DND-41 (cell line): ENCODE measurements around the gene MINK1.
A peak's percentile ranks its signal among the peaks of the same experiment; 100 is the strongest.

Source experiments
- ATAC-seq: fragments of 200-7000 bp; cut with Tn5 transposase; 3 replicates; pipeline ENCODE4 v1.9.1; 2021; ENCODE audit warnings: low read depth; ENCODE audit not compliant: insufficient read depth
- DNase-seq: peaks from one replicate; pipeline ENCODE4 v3.0.0-alpha.2; 2020
- H2AFZ ChIP-seq: 2 replicates; pipeline ENCODE4 v1.6.0; 2012; ENCODE audit warnings: low read depth, low read length
- H3K27ac ChIP-seq: 2 replicates; pipeline ENCODE4 v1.5.1; 2012; ENCODE audit warnings: low read length, inconsistent platforms
- H3K27me3 ChIP-seq: fragments of 200-600 bp; sonication (generic); 2 replicates; pipeline ENCODE4 v1.6.0; 2012; ENCODE audit warnings: low read length, mild to moderate bottlenecking, inconsistent platforms; ENCODE audit not compliant: insufficient read depth, poor library complexity
- H3K36me3 ChIP-seq: 2 replicates; pipeline ENCODE4 v1.5.1; 2012; ENCODE audit warnings: low read length, inconsistent platforms; ENCODE audit not compliant: insufficient read depth
- H3K4me1 ChIP-seq: 2 replicates; pipeline ENCODE4 v1.5.1; 2012; ENCODE audit warnings: mild to moderate bottlenecking, low read length; ENCODE audit not compliant: insufficient read depth
- H3K4me2 ChIP-seq: 2 replicates; pipeline ENCODE4 v1.6.0; 2012; ENCODE audit warnings: mild to moderate bottlenecking, moderate library complexity, low read length, inconsistent platforms; ENCODE audit not compliant: insufficient read depth
- H3K4me3 ChIP-seq, 2 experiments: fragments of 200-600 bp in 1 of 2; shearing (Covaris generic) in 1 of 2; 2 replicates each; pipeline ENCODE4 v1.5.1; 2012 to 2016; ENCODE audit warnings: inconsistent platforms in 2 of 2, low read length in 2 of 2, mild to moderate bottlenecking in 2 of 2, low read depth in 1 of 2, moderate library complexity in 1 of 2
- H3K79me2 ChIP-seq: 2 replicates; pipeline ENCODE4 v1.6.0; 2012; ENCODE audit warnings: low read length, inconsistent platforms; ENCODE audit not compliant: insufficient read depth
- H3K9ac ChIP-seq: 2 replicates; pipeline ENCODE4 v1.6.0; 2012; ENCODE audit warnings: low read depth, mild to moderate bottlenecking, inconsistent platforms, low read length, moderate library complexity
- H3K9me3 ChIP-seq: 2 replicates; pipeline ENCODE4 v1.5.1; 2012; ENCODE audit warnings: low read length, moderate library complexity, mild to moderate bottlenecking, inconsistent platforms; ENCODE audit not compliant: insufficient read depth, severe bottlenecking
- H4K20me1 ChIP-seq: 2 replicates; pipeline ENCODE4 v1.6.0; 2012; ENCODE audit warnings: low read length; ENCODE audit not compliant: insufficient read depth
- CTCF ChIP-seq: IDR thresholded peaks from 2 replicates; pipeline ENCODE4 v1.5.1; 2012; ENCODE audit warnings: borderline replicate concordance, low read length, moderate library complexity, mild to moderate bottlenecking; ENCODE audit not compliant: poor library complexity, severe bottlenecking; ENCODE audit errors: extremely low read depth
- EZH2 ChIP-seq: IDR thresholded peaks from 3 replicates; pipeline ENCODE4 v1.6.1; 2012; ENCODE audit warnings: borderline replicate concordance, low read depth, mild to moderate bottlenecking, moderate library complexity, low read length, inconsistent platforms; ENCODE audit not compliant: severe bottlenecking

Gene MINK1

DNA sequence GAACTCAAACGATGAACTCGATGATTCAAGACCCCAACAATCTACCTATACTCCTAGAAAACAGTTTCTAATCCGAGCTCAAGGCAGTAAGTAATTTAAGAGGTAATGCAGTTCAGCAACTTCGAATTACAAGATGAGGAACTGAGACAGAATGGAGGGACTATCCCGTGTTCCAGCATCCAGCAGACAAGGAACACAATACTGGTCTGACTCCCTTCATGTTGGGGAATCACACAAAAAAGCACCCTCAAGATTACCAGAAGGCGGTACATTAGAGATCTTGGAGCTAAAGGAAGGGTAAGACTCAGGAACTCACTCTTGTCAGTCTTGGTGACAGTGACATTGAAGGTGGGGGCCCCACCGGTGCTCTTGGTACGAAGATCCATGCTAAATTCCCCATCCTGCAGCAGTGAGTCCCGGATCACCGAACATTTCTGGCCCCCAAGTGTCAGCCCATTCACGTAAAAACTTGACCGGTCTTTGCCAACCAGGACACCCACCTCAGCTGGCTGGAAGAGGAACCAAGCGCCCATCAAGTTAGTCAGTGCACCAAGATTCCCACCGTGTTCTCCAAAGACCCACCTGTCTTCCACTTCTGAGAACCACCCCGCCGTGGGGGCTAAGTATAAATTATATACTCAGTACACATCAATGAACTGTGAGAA, 113.3 kb downstream of the MINK1 start:
- H3K9ac ChIP-seq, result peak overlapping the region; percentile 98
- peaks cover 80% of the 10 kb centered on the region for H3K79me2 ChIP-seq
- ATAC-seq, result no peak
- H3K4me3 ChIP-seq, result peak overlapping the region; percentile 72 to 91; a peak in 3 of 4 replicates
- TF ChIP-seq CTCF (no peak), EZH2 (no peak)
- no peaks in the 10 kb centered on the region for H3K9me3 ChIP-seq
- H4K20me1 ChIP-seq, result peaks cover 53% of the 10 kb centered on the region
- H3K36me3 ChIP-seq, result peaks cover 66% of the 10 kb centered on the region
- H2AFZ ChIP-seq, result no peak overlapping the region
- H3K27me3 ChIP-seq, result no peaks in the 10 kb centered on the region
- no peak for DNase-seq
- peak overlapping the region; percentile 97 for H3K4me2 ChIP-seq
- peak overlapping the region; percentile 97 for H3K27ac ChIP-seq
- H3K4me1 ChIP-seq, result peaks cover 78% of the 10 kb centered on the region

GRCh38 chr17:4947010-4947410, 113.9 kb downstream of the MINK1 start:
- Histone ChIP-seq H3K9ac (peak overlapping the region; percentile 98), H3K36me3 (peaks cover 61% of the 10 kb centered on the region), H3K4me1 (peaks cover 74% of the 10 kb centered on the region), H3K4me2 (peak overlapping the region; percentile 97), H3K4me3 (peak overlapping the region; percentile 72 to 91; a peak in 3 of 4 replicates), H3K27me3 (no peaks in the 10 kb centered on the region), H3K9me3 (no peaks in the 10 kb centered on the region), H3K79me2 (peaks cover 74% of the 10 kb centered on the region), H3K27ac (peak overlapping the region; percentile 97), H2AFZ (no peak overlapping the region), H4K20me1 (peaks cover 51% of the 10 kb centered on the region)
- no peak for DNase-seq
- TF ChIP-seq EZH2, result no peak
- TF ChIP-seq CTCF, result no peak
- no peak for ATAC-seq
